K562 (cell line): ENCODE results near the gene LRRC74B. TPM values are rescaled to one million over a fixed set of nuclear protein-coding genes. Genes with fewer than 3 reads are reported as not detected.

Source experiments
- ARNT ChIP-seq, 2 experiments: fragments of 450-650 bp; IDR thresholded peaks; 2 replicates each; pipeline ENCODE4 v1.6.1; 2016; ENCODE audit warnings: mild to moderate bottlenecking in 1 of 2
- CBX8 ChIP-seq: fragments of 200-600 bp; sonication (generic); IDR thresholded peaks from 2 replicates; pipeline ENCODE4 v1.6.1; 2012; ENCODE audit warnings: borderline replicate concordance, mixed run types, low read depth, mild to moderate bottlenecking, moderate library complexity, mixed read lengths, low read length, control low read depth, inconsistent platforms; ENCODE audit not compliant: poor library complexity, severe bottlenecking; ENCODE audit errors: extremely low read depth
- IFI16 ChIP-seq: fragments of 250-450 bp; sonication (Bioruptor Pico); IDR thresholded peaks from 2 replicates; pipeline ENCODE4 v2.1.2; 2022; ENCODE audit warnings: mild to moderate bottlenecking, inconsistent platforms
- KAT8 ChIP-seq: fragments of 450-650 bp; IDR thresholded peaks from 2 replicates; pipeline ENCODE4 v1.6.1; 2016; ENCODE audit warnings: low read depth, mild to moderate bottlenecking
- MBD2 ChIP-seq: sonication (generic); IDR thresholded peaks from 2 replicates; pipeline ENCODE4 v1.6.1; 2016; ENCODE audit warnings: low read depth, borderline replicate concordance
- PHF8 ChIP-seq: fragments of 200-600 bp; sonication (generic); IDR thresholded peaks from 2 replicates; pipeline ENCODE4 v1.6.1; 2012; ENCODE audit warnings: mixed run types, mild to moderate bottlenecking, inconsistent platforms, low read length, moderate library complexity, borderline replicate concordance
- PKNOX1 ChIP-seq: fragments of 450-650 bp; IDR thresholded peaks from 2 replicates; pipeline ENCODE4 v1.6.1; 2016
- POLR2A ChIP-seq: fragments of 450-650 bp; conservative IDR thresholded peaks from 2 replicates; pipeline ENCODE4 v1.6.1; 2016
- RREB1 ChIP-seq: fragments of 250-450 bp; sonication (Bioruptor Pico); IDR thresholded peaks from 2 replicates; pipeline ENCODE4 v1.4.0; 2020
- SNAPC5 ChIP-seq: fragments of 250-450 bp; sonication (Bioruptor Pico); IDR thresholded peaks from 2 replicates; pipeline ENCODE4 v1.8.0; 2021; ENCODE audit warnings: moderate library complexity, mild to moderate bottlenecking, inconsistent platforms
- SRSF7 ChIP-seq: fragments of 200-400 bp; formaldehyde crosslinking; optimal IDR thresholded peaks from 2 replicates; pipeline ENCODE3; 2017; ENCODE audit warnings: mild to moderate bottlenecking, low read depth, low read length
- TEAD2 ChIP-seq: fragments of 450-650 bp; IDR thresholded peaks from 2 replicates; pipeline ENCODE4 v1.6.1; 2016; ENCODE audit warnings: missing genetic modification characterization, control low read depth, missing compliant biosample characterization
- USF1 ChIP-seq: sonication (generic); formaldehyde crosslinking; IDR thresholded peaks from 2 replicates; pipeline ENCODE4 v1.9.0; 2022; ENCODE audit warnings: mild to moderate bottlenecking, missing genetic modification reagents
- ZBTB11 ChIP-seq, 3 experiments: fragments of 200-800 bp in 1 of 3; fragments of 250-450 bp in 1 of 3; fragments of 450-650 bp in 1 of 3; sonication (Bioruptor Pico) in 1 of 3; sonication (Bioruptor generic) in 1 of 3; formaldehyde crosslinking in 1 of 3; IDR thresholded peaks; 2 replicates each; pipeline versions ENCODE4 v1.6.1 to v1.8.0; 2016 to 2022; ENCODE audit warnings: mild to moderate bottlenecking in 2 of 3, missing genetic modification characterization in 2 of 3, missing compliant biosample characterization in 1 of 3, moderate library complexity in 1 of 3
- ZKSCAN8 ChIP-seq: fragments of 200-800 bp; sonication (Bioruptor generic); IDR thresholded peaks from 2 replicates; pipeline ENCODE4 v1.6.1; 2016; ENCODE audit warnings: missing genetic modification characterization, missing compliant biosample characterization
- ZNF124 ChIP-seq: sonication (generic); formaldehyde crosslinking; IDR thresholded peaks from 2 replicates; pipeline ENCODE4 v1.8.1; 2022; ENCODE audit warnings: missing genetic modification reagents
- ZNF75A ChIP-seq: fragments of 450-650 bp; formaldehyde crosslinking; IDR thresholded peaks from 2 replicates; pipeline ENCODE4 v1.4.0; 2020; ENCODE audit warnings: mild to moderate bottlenecking
- polyA plus RNA-seq, 8 experiments: library from polyadenylated mRNA; depleted of rRNA in 4 of 8; stranded (reverse) in 5 of 8; unstranded in 3 of 8; fragments of >200 nt; fragmentation: Nextera tagmentation in 2 of 8; fragmentation: Illumina TruSeq in 1 of 8; extraction: Ambion mirVana in 2 of 8; extraction: Trizol in 1 of 8; gene quantifications; 2 replicates each; pipeline versions ENCODE4 v1.2.1 to v1.2.3, GENCODE V29; 2011 to 2014; ENCODE audit warnings: inconsistent platforms in 1 of 8, missing spikeins in 1 of 8
- total RNA-seq, 7 experiments: library from RNA; depleted of rRNA in 6 of 7; stranded (reverse); fragments of >200 nt in 6 of 7; fragmentation: Illumina TruSeq in 2 of 7; extraction: Trizol in 2 of 7; gene quantifications; 2 replicates each; pipeline versions ENCODE4 v1.2.1 to v1.2.3, GENCODE V29; 2011 to 2021; ENCODE audit warnings: low replicate concordance in 1 of 7

Gene LRRC74B
- total and polyA plus RNA-seq, 9 of the 15 experiments (the other 6 are each of a cell fraction or from before 2014, with no cell fraction given), result not detected

GRCh38 chr22:21075516-21076138 lies 29.9 kb downstream of the LRRC74B start (continued):
- TF ChIP-seq RREB1 (CRISPR knock-in tag) (peak; percentile 80; the same call in 1 of the 2 replicates), KAT8 (no peak), IFI16 (CRISPR knock-in tag) (0 out of 2 replicates have a peak, but pooled peaks have one; percentile 47), SRSF7 (no peak), TEAD2 (tag) (no peak), ZNF75A (CRISPR knock-in tag) (no peak), CBX8 (no peak), ZKSCAN8 (CRISPR knock-in tag) (no peak), POLR2A (no peak), MBD2 (no peak), PKNOX1 (no peak), PHF8 (no peak), SNAPC5 (CRISPR knock-in tag) (no peak), USF1 (CRISPR knock-in tag) (no peak), ZBTB11 (CRISPR knock-in tag; IDR thresholded peaks at IDR 0.05) (peak in 1 of 3 experiments; percentile 55; a peak in 2 of 6 replicates), ARNT (IDR thresholded peaks at IDR 0.05) (no peak), ZNF124 (CRISPR knock-in tag) (0 out of 2 replicates have a peak, but pooled peaks have one; percentile 65)
